Fibroblast of villous mesenchyme (primary cell): ENCODE results near the gene PLPP1. TPM values are rescaled to one million over a fixed set of nuclear protein-coding genes. Genes with fewer than 3 reads are reported as not detected.

ENCODE experiments used
- DNase-seq: peaks from one replicate; pipeline ENCODE4 v3.0.0-alpha.2; 2010; ENCODE audit warnings: low read depth
- H3K4me3 ChIP-seq: 2 replicates; pipeline ENCODE4 v1.5.1; 2011; ENCODE audit warnings: low read depth, mild to moderate bottlenecking, low read length
- total RNA-seq: library from RNA; depleted of rRNA; stranded (reverse); fragments of >200 nt; gene quantifications from 2 replicates; pipeline ENCODE4 v1.2.3, GENCODE V29; 2012
- TF ChIP-seq, protein P1 (sequence below): IDR thresholded peaks from 2 replicates; pipeline ENCODE4 v1.5.1; 2012; ENCODE audit warnings: low read depth, mild to moderate bottlenecking, low read length; ENCODE audit not compliant: insufficient read depth

Gene PLPP1
- total RNA-seq, 1 donor = 97.6 TPM

DNA sequence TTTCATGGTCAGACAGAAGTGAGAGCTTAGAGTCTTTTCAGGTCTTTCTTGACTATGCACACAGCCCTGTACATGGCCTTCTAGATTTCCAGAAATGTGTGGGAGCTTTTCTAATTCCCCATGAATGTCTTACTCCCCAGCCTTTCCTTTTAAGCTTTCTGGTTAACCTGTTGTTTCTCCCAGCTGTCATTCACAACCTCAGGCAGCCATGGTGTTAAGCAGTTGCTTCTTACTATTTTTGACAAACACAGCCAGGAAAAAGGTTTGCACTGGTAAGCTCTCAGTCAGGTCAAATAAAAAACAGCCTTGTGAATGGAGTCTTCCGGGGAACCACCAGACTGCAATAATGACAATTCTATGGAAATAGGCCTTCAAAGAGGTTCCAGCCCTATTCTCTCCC lies 142.1 kb downstream of the PLPP1 start:
- no peak for DNase-seq
- H3K4me3 ChIP-seq = no peak overlapping the region
- TF ChIP-seq, protein P1, sequence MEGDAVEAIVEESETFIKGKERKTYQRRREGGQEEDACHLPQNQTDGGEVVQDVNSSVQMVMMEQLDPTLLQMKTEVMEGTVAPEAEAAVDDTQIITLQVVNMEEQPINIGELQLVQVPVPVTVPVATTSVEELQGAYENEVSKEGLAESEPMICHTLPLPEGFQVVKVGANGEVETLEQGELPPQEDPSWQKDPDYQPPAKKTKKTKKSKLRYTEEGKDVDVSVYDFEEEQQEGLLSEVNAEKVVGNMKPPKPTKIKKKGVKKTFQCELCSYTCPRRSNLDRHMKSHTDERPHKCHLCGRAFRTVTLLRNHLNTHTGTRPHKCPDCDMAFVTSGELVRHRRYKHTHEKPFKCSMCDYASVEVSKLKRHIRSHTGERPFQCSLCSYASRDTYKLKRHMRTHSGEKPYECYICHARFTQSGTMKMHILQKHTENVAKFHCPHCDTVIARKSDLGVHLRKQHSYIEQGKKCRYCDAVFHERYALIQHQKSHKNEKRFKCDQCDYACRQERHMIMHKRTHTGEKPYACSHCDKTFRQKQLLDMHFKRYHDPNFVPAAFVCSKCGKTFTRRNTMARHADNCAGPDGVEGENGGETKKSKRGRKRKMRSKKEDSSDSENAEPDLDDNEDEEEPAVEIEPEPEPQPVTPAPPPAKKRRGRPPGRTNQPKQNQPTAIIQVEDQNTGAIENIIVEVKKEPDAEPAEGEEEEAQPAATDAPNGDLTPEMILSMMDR = no peak

DNA sequence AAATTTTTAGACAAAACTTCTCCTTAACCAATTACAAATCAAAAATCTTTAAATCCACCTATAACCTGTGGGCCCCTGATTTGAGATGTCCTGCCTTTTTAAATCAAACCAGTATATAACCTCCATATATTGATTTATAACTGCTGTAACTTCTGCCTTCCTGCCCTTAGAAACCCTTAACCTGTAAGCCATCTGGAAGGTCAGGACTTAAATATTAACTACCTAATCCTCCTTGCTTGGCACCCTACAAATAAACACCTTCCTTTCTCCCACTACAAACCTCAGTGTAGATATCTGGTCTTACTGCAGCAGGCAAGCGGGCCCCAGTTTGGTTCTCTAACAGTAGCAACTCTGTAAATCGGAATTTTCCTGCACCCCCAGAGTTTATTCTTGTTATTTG lies 143.1 kb downstream of the PLPP1 start:
- no peak overlapping the region for H3K4me3 ChIP-seq
- TF ChIP-seq, protein P1 = no peak
- no peak for DNase-seq

DNA sequence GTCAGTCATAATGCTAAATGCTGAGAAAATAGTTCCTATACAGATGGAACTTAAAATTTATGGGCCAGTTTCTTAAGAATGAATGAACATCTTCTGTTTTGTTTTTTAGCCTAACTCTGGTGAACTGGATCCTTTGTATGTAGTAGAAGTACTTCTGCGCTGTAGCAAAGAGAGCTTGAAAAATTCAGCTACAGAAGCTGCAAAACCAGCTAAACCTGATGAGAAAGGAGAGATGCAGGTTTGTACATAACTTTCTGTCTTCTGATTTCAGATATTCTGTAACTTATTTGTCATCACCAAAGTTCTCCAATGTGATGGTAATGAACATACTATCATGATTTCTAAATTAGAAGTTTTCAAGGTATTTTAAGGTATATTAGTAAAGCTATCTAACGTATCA lies 146.9 kb downstream of the PLPP1 start:
- H3K4me3 ChIP-seq = no peak overlapping the region
- DNase-seq = no peak
- TF ChIP-seq, protein P1 = no peak

DNA sequence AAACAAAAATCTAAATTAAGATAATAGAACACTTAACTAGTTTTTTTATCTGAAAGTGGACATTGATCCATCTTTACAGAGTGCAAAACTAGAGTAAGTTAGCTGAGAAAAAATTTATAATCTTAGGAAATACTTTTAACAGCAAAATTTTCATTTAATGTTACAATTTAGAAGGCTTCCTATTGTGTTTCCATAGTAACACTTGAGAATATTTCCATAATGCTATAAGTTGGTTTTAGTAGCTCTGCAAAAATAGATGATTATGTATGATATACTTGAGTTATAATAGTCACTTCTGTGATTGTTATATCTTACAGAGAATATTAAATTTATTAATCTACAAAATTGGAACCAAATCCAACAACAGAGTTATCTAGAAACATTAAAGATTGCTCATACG lies 148.4 kb downstream of the PLPP1 start:
- TF ChIP-seq, protein P1 = no peak
- no peak for DNase-seq
- no peak overlapping the region for H3K4me3 ChIP-seq

DNA sequence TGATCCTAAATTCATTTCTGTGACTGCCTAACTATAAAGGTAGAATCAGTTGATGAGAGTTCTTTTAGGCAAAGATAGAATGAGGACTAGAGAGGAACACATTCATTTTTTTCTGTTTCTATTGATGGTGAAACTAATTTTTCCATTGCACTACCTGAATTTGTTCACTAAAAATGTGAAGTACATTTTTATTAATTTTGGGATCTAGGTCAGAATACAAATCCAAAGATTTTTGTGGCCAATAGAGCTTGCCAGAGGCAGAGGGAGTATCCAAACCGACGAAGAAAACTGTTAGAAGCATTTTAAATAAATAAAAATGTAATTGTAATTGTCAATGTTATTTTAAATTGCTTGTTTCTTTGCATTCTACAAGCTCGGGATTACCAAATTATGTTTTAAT lies 148.9 kb downstream of the PLPP1 start:
- no peak for DNase-seq
- TF ChIP-seq, protein P1 = no peak
- no peak overlapping the region for H3K4me3 ChIP-seq

DNA sequence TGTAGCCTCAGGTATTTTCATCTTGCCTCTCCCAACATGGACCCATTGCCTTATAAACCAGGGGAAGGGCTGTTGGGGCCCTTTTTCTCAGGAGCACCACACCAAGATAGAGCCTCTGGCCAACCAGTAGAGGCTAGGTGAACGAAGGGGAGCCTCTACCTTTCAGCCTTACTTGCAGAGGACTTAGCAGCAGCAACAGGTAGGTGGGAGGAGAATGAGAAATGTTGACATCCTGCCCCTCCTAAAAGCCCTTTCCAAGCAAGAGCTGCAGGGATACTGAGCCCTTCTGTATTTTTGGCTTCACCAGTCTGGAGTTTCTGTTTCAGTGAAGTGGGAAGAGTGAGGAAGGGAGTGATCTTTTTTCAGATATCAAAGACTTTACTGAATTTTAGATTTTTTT lies 149.5 kb downstream of the PLPP1 start:
- H3K4me3 ChIP-seq = no peak overlapping the region
- no peak for DNase-seq
- TF ChIP-seq, protein P1 = no peak

DNA sequence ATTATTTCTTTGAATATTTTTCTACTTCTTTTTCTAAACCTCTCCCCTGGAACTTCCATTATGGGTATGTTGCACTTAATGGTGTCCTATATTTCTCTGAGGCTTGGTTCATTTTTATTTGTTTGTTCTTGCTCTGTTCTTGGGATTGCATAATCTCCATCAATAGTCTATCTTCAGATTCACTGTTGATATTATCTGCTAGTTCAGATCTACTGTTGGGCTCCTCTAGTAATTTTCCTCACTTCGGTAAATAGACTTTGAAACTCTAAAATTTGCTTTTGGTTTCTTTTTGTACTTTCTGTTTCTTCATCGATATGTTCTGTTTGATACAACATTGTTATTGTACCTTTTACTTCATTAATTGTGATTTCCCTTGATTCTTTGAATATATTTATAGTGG lies 150.7 kb downstream of the PLPP1 start:
- TF ChIP-seq, protein P1 = no peak
- no peak overlapping the region for H3K4me3 ChIP-seq
- peak; percentile 41 for DNase-seq
